Body of pancreas (tissue), 4 donors: ENCODE measurements around the gene PRAMEF12.

Experiments used
- POLR2A ChIP-seq, 3 donors: fragments of 450-650 bp; IDR thresholded peaks; one replicate each; pipeline ENCODE4 v1.6.1; 2016; ENCODE audit warnings: antibody characterized with exemption in 3 of 3, mild to moderate bottlenecking in 2 of 3
- TF ChIP-seq, protein P1 (sequence below), 7 experiments: fragments of 450-650 bp in 4 of 7; fragments of 200-600 bp in 3 of 7; sonication (generic) in 3 of 7; IDR thresholded peaks; one replicate each; pipeline ENCODE4 v1.5.1; 2016 to 2019; ENCODE audit warnings: antibody characterized with exemption in 7 of 7

DNA sequence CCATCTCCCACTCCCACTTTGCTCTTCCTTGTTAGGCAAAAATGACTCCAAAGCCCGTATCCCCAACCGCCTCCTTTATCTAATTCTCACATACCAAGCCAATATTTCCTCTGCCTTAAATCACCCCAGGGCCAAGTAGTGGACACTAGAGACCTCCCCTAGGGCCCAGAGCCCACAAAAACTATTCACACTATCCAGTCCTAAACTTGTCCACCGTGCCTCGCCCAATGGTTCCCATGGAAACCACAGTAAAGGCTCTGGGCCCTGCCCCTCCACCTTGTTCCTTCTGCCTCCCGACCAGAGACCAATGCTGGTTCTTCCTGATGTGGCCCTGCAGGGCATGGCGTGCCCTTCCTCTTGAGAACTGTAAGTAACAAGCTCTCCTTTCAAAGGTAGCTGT, 15.7 kb upstream of the PRAMEF12 start:
- TF ChIP-seq, protein P1, sequence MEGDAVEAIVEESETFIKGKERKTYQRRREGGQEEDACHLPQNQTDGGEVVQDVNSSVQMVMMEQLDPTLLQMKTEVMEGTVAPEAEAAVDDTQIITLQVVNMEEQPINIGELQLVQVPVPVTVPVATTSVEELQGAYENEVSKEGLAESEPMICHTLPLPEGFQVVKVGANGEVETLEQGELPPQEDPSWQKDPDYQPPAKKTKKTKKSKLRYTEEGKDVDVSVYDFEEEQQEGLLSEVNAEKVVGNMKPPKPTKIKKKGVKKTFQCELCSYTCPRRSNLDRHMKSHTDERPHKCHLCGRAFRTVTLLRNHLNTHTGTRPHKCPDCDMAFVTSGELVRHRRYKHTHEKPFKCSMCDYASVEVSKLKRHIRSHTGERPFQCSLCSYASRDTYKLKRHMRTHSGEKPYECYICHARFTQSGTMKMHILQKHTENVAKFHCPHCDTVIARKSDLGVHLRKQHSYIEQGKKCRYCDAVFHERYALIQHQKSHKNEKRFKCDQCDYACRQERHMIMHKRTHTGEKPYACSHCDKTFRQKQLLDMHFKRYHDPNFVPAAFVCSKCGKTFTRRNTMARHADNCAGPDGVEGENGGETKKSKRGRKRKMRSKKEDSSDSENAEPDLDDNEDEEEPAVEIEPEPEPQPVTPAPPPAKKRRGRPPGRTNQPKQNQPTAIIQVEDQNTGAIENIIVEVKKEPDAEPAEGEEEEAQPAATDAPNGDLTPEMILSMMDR (IDR thresholded peaks at IDR 0.05), result no peak
- no peak for TF ChIP-seq POLR2A (IDR thresholded peaks at IDR 0.05)
